OCI-LY1 (cell line): ENCODE data around the gene DYRK3.

Experiments used
- H2AFZ ChIP-seq: fragments of 200-600 bp; sonication (generic), shearing (Covaris generic); 2 replicates; pipeline ENCODE4 v1.6.0; 2014; ENCODE audit warnings: antibody characterized with exemption, mild to moderate bottlenecking, low read length
- H3F3A ChIP-seq: fragments of 200-600 bp; sonication (generic), shearing (Covaris generic); 2 replicates; pipeline ENCODE4 v1.6.0; 2014; ENCODE audit warnings: mild to moderate bottlenecking, antibody characterized with exemption, low read length, moderate library complexity; ENCODE audit not compliant: insufficient read depth
- H3K27ac ChIP-seq: fragments of 200-600 bp; sonication (generic); 2 replicates; pipeline ENCODE4 v1.5.1; 2014; ENCODE audit warnings: low read length, mixed run types, mild to moderate bottlenecking, low read depth; ENCODE audit not compliant: poor library complexity, severe bottlenecking
- H3K27me3 ChIP-seq: fragments of 200-600 bp; sonication (generic); 2 replicates; pipeline ENCODE4 v1.6.0; 2014; ENCODE audit warnings: antibody characterized with exemption, mild to moderate bottlenecking, low read length, moderate library complexity; ENCODE audit not compliant: insufficient read depth
- H3K36me3 ChIP-seq: fragments of 200-600 bp; sonication (generic); 2 replicates; pipeline ENCODE4 v1.6.1; 2014; ENCODE audit warnings: mild to moderate bottlenecking, antibody characterized with exemption, low read length, moderate library complexity, mixed read lengths; ENCODE audit not compliant: insufficient read depth
- H3K4me1 ChIP-seq: fragments of 200-600 bp; sonication (generic); 2 replicates; pipeline ENCODE4 v1.5.1; 2014; ENCODE audit warnings: mild to moderate bottlenecking, low read length, moderate library complexity; ENCODE audit not compliant: insufficient read depth, severe bottlenecking
- H3K4me2 ChIP-seq: fragments of 200-600 bp; sonication (generic), shearing (Covaris generic); 2 replicates; pipeline ENCODE4 v1.6.1; 2014; ENCODE audit warnings: low read length
- H3K4me3 ChIP-seq: fragments of 200-600 bp; sonication (generic); 2 replicates; pipeline ENCODE4 v1.5.1; 2014; ENCODE audit warnings: low read length, low read depth, mild to moderate bottlenecking, mixed read lengths; ENCODE audit not compliant: poor library complexity, severe bottlenecking
- H3K79me2 ChIP-seq: fragments of 200-600 bp; shearing (Covaris generic); 2 replicates; pipeline ENCODE4 v1.6.1; 2016; ENCODE audit warnings: mixed run types, low read length, mixed read lengths; ENCODE audit not compliant: insufficient read depth
- H3K9ac ChIP-seq: fragments of 200-600 bp; sonication (generic), shearing (Covaris generic); 2 replicates; pipeline ENCODE4 v1.6.1; 2014; ENCODE audit warnings: mild to moderate bottlenecking, low read length, mixed read lengths
- H3K9me2 ChIP-seq: fragments of 200-600 bp; sonication (generic), shearing (Covaris generic); 2 replicates; pipeline ENCODE4 v1.6.1; 2014; ENCODE audit warnings: low read depth, mild to moderate bottlenecking, low read length, mixed read lengths
- H3K9me3 ChIP-seq: fragments of 200-600 bp; shearing (Covaris generic); 2 replicates; pipeline ENCODE4 v1.6.1; 2014; ENCODE audit warnings: low read length, mixed read lengths
- H4K20me1 ChIP-seq: fragments of 200-600 bp; sonication (generic), shearing (Covaris generic); 2 replicates; pipeline ENCODE4 v1.6.0; 2016; ENCODE audit warnings: mild to moderate bottlenecking, low read length; ENCODE audit not compliant: insufficient read depth
- EZH2 ChIP-seq: fragments of 200-600 bp; sonication (generic), shearing (Covaris generic); IDR thresholded peaks from 2 replicates; pipeline ENCODE4 v1.8.0; 2017; ENCODE audit warnings: borderline replicate concordance, mixed run types, mild to moderate bottlenecking, antibody characterized with exemption, low read length, moderate library complexity, mixed read lengths
- TF ChIP-seq, protein P1 (sequence below): fragments of 200-600 bp; sonication (generic), shearing (Covaris generic); IDR thresholded peaks from 2 replicates; pipeline ENCODE4 v1.5.1; 2017; ENCODE audit warnings: mild to moderate bottlenecking, antibody characterized with exemption, low read length, moderate library complexity, mixed read lengths

The DYRK3 gene

DNA sequence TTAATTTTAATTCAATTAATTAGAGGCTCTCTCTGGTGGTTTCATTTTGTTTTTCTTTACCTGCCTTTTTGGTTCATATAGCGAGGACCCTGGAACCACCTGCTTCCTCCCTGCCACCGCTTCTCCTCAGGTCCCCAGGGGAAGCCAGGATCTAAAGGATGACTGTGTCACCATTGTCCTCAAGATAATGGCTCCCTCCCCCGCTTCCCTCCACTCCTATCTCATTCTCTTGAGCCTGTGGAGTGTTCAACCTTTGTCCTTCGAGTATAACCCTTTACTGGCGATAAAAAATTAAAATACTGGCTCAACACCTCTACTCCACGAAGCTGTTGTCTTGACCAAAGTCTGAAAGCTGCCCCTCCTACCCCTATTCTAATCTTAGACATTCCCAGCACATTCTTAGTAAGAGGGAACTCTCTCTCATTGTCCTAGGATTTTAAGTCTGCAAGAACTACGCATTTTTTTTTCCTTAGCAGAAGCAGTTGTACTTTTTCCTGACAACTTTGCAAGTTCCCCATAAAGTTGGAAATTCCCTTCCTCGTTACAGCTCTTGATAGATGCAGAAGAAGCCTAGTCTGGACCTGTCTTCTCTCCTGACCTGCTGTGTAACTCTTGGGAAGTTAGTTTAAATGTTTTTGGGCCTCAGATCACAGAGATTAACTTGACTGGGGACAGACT, 36.8 kb downstream of the DYRK3 start:
- Histone ChIP-seq H3K27me3 (no peaks in the 10 kb centered on the region), H3K79me2 (no peaks in the 10 kb centered on the region), H2AFZ (no peak overlapping the region), H3K4me3 (no peak overlapping the region), H3K36me3 (no peaks in the 10 kb centered on the region), H3K4me1 (peaks cover 11% of the 10 kb centered on the region), H3K9ac (no peak overlapping the region), H3F3A (no peaks in the 10 kb centered on the region), H3K4me2 (no peak overlapping the region), H3K9me2 (no peaks in the 10 kb centered on the region), H4K20me1 (no peaks in the 10 kb centered on the region), H3K27ac (no peak overlapping the region), H3K9me3 (no peaks in the 10 kb centered on the region)
- TF ChIP-seq, protein P1, sequence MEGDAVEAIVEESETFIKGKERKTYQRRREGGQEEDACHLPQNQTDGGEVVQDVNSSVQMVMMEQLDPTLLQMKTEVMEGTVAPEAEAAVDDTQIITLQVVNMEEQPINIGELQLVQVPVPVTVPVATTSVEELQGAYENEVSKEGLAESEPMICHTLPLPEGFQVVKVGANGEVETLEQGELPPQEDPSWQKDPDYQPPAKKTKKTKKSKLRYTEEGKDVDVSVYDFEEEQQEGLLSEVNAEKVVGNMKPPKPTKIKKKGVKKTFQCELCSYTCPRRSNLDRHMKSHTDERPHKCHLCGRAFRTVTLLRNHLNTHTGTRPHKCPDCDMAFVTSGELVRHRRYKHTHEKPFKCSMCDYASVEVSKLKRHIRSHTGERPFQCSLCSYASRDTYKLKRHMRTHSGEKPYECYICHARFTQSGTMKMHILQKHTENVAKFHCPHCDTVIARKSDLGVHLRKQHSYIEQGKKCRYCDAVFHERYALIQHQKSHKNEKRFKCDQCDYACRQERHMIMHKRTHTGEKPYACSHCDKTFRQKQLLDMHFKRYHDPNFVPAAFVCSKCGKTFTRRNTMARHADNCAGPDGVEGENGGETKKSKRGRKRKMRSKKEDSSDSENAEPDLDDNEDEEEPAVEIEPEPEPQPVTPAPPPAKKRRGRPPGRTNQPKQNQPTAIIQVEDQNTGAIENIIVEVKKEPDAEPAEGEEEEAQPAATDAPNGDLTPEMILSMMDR: no peak
- TF ChIP-seq EZH2: no peak

DNA sequence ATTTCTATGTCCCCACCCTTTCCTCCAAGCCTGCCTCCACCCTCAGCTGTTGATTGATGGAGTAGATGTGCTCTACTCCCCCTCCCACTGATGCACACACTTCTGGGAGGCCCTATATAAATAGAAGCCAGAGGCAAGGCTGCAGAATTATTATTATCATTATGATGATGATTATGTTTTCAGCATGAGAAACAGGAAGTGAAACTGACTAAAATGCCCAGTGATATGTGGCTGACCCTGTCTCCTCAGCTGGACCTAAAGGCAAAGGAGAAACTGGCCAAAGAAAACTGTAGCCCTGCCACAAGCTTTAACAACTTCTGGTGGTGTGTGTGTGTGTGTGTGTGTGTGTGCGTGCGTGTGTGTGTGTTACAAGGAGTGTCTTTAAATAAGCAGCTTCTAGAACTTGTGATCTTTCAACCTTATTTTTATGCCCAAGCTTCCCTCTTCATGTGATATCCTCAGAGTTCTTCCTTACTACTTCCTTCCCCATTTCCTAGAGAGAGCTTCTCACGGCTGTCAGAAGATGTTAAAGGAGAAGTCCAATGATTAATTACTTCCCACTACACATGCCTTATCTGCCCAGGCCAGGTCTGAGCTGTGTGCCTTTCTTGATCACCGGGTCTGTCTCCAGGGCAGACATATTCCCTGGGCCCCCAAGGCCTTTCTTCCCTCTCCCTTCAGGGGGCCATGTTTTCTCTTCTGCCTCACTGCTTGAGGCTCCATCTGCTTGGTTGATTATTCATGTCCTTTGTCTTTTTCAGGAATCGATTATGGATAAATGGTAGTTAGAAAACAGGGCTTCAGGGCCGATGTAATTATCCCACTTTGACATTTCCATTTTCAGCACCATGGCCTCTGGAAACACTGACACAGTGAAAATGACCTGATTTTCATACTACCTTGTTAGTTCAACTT, 37.8 kb downstream of the DYRK3 start:
- Histone ChIP-seq H2AFZ (no peak overlapping the region), H3K9me3 (no peaks in the 10 kb centered on the region), H3K4me3 (no peak overlapping the region), H3K27me3 (no peaks in the 10 kb centered on the region), H3F3A (no peaks in the 10 kb centered on the region), H3K9ac (no peak overlapping the region), H4K20me1 (no peaks in the 10 kb centered on the region), H3K27ac (no peak overlapping the region), H3K4me2 (no peak overlapping the region), H3K36me3 (no peaks in the 10 kb centered on the region), H3K79me2 (no peaks in the 10 kb centered on the region), H3K4me1 (peaks cover 11% of the 10 kb centered on the region), H3K9me2 (no peaks in the 10 kb centered on the region)
- TF ChIP-seq, protein P1: no peak

DNA sequence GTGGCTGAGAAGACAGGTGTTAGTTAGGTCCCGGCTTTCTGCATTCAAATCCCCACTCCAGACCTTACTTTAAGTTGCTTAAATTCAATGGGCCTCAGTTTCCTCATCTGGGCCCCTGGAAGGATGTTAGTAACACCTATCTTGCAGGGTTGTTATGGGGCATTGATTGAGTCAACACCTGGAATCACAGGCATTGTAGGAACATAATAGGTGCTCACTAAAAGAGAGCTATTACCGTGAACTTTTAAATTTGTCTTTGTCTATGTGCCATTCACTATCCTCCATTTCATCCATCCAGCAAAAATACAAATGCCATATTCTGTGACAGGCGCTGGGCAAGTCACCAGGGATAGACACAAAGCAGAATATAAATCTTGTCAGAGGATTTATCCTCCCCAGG, 38.9 kb downstream of the DYRK3 start:
- Histone ChIP-seq H2AFZ (no peak overlapping the region), H3F3A (no peaks in the 10 kb centered on the region), H3K9ac (no peak overlapping the region), H3K9me2 (no peaks in the 10 kb centered on the region), H3K79me2 (no peaks in the 10 kb centered on the region), H4K20me1 (no peaks in the 10 kb centered on the region), H3K4me3 (no peak overlapping the region), H3K27me3 (no peaks in the 10 kb centered on the region), H3K4me1 (peaks cover 22% of the 10 kb centered on the region), H3K4me2 (no peak overlapping the region), H3K9me3 (no peaks in the 10 kb centered on the region), H3K36me3 (no peaks in the 10 kb centered on the region), H3K27ac (no peak overlapping the region)
- TF ChIP-seq, protein P1: no peak
- no peak for TF ChIP-seq EZH2
